Measurements from ENCODE around the gene TAF4.

DNA sequence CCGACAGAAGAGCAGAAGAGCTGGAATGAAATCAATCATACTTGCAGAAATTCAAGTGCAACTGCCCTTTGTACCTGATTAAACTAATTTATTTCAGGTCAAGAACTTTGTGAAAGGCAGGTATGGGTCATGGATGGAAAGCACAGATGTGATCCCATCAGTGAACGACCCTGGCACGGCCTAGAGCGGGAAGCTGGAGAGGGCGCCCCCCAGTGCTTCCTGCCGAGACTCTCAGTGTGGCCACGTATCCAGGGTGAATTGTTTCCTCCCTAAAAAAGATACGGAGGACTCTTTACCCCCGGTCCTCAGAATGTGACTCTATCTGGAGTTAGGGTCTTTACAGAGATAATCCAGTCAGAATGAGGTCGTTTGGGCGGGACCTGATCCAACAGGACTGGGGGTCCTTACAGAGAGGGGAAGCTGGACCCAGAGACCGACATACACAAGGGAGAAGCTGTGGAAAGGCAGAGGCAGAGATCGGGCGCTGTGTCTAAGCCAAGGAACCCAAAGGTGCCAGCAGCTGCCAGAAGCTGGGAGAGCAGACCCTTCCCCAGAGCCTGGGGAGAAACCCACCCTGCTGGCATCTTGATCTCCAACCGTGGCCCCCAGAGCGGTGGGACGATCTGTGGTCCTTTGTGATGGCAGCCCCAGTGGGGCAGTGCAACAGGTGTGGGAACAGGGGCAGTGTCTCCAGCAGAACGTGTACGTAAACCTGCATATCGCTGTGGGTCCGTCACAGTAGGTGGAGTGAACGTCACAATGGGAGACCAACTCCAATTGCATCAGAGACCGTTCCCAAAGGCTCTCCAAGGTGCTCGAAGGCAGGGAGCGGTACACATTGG is 91.9 kb downstream of the TAF4 start:
- TF ChIP-seq, protein P1, sequence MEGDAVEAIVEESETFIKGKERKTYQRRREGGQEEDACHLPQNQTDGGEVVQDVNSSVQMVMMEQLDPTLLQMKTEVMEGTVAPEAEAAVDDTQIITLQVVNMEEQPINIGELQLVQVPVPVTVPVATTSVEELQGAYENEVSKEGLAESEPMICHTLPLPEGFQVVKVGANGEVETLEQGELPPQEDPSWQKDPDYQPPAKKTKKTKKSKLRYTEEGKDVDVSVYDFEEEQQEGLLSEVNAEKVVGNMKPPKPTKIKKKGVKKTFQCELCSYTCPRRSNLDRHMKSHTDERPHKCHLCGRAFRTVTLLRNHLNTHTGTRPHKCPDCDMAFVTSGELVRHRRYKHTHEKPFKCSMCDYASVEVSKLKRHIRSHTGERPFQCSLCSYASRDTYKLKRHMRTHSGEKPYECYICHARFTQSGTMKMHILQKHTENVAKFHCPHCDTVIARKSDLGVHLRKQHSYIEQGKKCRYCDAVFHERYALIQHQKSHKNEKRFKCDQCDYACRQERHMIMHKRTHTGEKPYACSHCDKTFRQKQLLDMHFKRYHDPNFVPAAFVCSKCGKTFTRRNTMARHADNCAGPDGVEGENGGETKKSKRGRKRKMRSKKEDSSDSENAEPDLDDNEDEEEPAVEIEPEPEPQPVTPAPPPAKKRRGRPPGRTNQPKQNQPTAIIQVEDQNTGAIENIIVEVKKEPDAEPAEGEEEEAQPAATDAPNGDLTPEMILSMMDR (IDR thresholded peaks at IDR 0.05; ENCODE audit: extremely low read depth in 1 of 2, insufficient read depth in 1 of 2, low read depth in 1 of 2, low read length in 2 of 2): no peak
- TF ChIP-seq POLR2AphosphoS5 (IDR thresholded peaks at IDR 0.05; ENCODE audit: insufficient read depth, low read depth, low read length): no peak
- TF ChIP-seq, protein P2, sequence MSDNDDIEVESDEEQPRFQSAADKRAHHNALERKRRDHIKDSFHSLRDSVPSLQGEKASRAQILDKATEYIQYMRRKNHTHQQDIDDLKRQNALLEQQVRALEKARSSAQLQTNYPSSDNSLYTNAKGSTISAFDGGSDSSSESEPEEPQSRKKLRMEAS (IDR thresholded peaks at IDR 0.05; ENCODE audit: insufficient read depth, insufficient read length): no peak
- TF ChIP-seq POLR2A (IDR thresholded peaks at IDR 0.05; ENCODE audit: low read depth, low read length): no peak
- TF ChIP-seq EZH2 (IDR thresholded peaks at IDR 0.05; ENCODE audit: borderline replicate concordance, low read depth, low read length, severe bottlenecking): no peak

Measured in endothelial cell of umbilical vein (primary cell).